ENCODE data around the gene ATR.
A peak's percentile ranks its signal among the peaks of the same experiment; 100 is the strongest.
"Not testable (repeated sequence)": the region's sequence is repeated elsewhere in the genome, so short reads cannot be mapped to it uniquely, and the experiment has no call there.

ATR gene

DNA sequence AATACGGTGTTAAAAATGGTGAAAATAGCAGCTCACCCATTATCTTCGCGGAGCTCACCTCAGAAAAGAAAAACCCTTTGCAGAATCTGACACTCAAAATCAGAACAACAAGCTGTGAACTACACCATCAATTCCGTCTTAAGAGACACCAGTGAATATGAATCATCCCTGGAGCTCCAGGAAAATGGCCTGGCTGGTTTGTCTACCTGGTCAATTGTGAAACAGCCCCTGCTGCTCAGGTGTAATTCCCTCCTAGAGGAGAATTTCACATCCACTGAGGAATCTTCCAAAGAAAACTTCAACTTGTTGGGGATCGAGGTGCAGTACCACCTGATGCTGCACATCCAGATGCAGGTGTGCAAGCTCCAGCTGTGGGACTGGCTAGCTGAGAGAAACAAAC is 127.7 kb downstream of the ATR start:
- TF ChIP-seq, protein P1, sequence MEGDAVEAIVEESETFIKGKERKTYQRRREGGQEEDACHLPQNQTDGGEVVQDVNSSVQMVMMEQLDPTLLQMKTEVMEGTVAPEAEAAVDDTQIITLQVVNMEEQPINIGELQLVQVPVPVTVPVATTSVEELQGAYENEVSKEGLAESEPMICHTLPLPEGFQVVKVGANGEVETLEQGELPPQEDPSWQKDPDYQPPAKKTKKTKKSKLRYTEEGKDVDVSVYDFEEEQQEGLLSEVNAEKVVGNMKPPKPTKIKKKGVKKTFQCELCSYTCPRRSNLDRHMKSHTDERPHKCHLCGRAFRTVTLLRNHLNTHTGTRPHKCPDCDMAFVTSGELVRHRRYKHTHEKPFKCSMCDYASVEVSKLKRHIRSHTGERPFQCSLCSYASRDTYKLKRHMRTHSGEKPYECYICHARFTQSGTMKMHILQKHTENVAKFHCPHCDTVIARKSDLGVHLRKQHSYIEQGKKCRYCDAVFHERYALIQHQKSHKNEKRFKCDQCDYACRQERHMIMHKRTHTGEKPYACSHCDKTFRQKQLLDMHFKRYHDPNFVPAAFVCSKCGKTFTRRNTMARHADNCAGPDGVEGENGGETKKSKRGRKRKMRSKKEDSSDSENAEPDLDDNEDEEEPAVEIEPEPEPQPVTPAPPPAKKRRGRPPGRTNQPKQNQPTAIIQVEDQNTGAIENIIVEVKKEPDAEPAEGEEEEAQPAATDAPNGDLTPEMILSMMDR (IDR thresholded peaks at IDR 0.05; ENCODE audit: insufficient read depth, low read depth, low read length, missing control alignments): no peak
- H3K4me3 ChIP-seq (ENCODE audit: low read depth, low read length): no peak overlapping the region
- no peak for DNase-seq (ENCODE audit: low read depth)

- H3K4me3 ChIP-seq (ENCODE audit: low read depth, low read length): no peak overlapping the region
- TF ChIP-seq, protein P1 (IDR thresholded peaks at IDR 0.05; ENCODE audit: insufficient read depth, low read depth, low read length, missing control alignments): no peak
- DNase-seq (ENCODE audit: low read depth): no peak
These were observed 128.3 kb downstream of the ATR start for GRCh38 chr3:142450189-142450588.

DNA sequence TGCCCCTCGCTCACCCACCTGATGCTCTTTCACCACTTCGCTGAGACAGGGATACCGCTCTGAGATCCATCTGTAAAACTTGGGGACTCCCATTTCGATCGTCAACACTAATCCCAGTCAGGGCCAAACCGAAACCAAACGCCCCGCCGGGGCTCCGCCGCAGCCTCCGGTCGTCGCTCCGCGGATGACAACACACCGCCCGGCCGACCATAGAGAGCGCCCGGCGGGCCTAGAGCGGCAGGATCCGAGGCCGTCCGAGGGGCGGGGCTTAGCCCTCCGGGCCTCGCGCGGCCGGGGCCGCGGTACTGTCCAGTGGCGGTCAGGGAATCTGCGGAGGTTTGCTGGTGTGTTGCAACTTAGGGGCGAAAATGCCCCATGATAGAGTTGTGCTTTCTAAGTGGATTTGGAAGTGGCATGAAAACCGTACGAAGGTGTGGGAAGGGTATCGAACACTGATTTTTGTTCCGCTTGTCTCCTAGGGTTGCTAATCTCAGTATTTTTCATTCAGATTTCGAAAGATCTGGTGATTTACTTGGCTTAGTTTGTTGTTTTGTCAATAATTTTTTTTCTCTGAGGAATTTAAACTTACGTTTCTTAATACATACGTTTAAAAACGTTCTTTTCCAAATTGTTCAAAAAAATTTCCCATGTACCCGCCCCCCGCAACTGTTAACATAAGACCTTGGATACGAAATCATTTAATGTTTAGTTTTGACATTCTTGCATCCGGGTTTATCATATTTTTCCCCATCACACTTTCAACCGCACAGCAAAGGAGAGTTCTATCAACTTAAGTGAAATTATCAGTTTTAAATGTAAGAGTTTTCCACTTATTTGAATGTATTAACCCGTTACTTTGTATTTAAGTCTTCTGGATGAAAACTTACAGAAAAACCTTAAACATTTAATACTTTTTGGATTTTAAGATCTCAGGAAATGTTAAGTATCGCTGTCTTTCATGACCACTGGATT is 130.4 kb downstream of the ATR start, which contains the start of gene XRN1:
Gene XRN1 (minus strand): TSS at position 186 of the 972 bp plus-strand sequence. CDS start 93 bp downstream, at position 93.
- H3K4me3 ChIP-seq (ENCODE audit: low read depth, low read length): peak within 1 kb of the TSS; percentile 96

DNA sequence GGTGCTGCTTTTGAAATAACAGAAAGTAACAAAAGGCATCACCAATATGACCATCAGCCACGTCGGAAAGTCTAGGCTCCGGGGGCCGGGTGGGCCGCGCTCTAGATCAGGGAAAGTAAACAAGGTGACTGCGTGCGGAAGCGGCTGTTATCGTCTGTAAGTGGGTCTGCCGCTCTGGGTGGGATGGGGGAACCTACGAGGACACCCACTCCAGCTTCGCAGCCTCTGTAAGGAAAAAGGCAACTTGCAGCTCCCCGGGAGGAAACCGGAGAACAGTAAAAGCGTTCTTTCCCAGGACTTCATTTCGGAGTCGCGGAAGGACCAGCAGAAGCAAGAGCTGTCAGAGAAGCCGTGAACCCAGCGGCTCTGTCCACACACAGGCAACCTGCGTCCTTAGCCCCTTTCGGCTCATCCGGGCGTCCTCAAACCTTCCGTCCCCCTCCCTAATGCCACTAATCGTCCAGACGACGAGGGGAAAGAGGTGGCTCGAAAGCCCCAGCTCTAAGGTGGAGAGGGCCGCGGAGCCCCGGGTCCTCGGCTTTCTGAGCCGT is 131.2 kb downstream of the ATR start:
- peak overlapping the region; percentile 96 for H3K4me3 ChIP-seq (ENCODE audit: low read depth, low read length)
- peak; percentile 57 for DNase-seq (ENCODE audit: low read depth)
- TF ChIP-seq, protein P1 (IDR thresholded peaks at IDR 0.05; ENCODE audit: insufficient read depth, low read depth, low read length, missing control alignments): no peak

More for the DNA sequence above, 130.4 kb downstream of the ATR start, which contains the start of gene XRN1:
- TF ChIP-seq, protein P1 (IDR thresholded peaks at IDR 0.05; ENCODE audit: insufficient read depth, low read depth, low read length, missing control alignments): no peak
- peak; percentile 96 for DNase-seq (ENCODE audit: low read depth)

DNA sequence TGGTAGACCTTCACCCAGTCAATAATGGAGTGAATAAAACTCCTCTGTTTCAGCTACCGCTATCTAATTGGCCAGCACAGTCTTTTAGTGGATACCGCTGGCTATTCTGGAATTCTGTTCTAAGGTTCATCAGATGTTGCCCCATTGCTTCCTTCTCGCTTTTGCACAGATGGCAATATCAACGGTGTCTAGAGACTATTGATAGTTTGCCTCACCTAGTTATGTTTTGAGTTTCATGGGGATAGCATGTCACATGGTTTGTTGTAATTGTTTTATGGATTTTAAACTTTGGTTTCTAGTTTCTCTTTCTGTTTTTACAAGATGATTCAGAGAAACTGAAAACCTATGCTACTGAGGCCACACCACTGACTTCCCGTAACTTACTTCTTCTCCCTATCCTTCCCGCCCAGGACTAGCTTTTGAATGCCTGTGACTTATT is 132.7 kb downstream of the ATR start:
- TF ChIP-seq, protein P1 (IDR thresholded peaks at IDR 0.05; ENCODE audit: insufficient read depth, low read depth, low read length, missing control alignments): no peak
- peak overlapping the region; percentile 96 for H3K4me3 ChIP-seq (ENCODE audit: low read depth, low read length)
- DNase-seq (ENCODE audit: low read depth): peak; percentile 67

DNA sequence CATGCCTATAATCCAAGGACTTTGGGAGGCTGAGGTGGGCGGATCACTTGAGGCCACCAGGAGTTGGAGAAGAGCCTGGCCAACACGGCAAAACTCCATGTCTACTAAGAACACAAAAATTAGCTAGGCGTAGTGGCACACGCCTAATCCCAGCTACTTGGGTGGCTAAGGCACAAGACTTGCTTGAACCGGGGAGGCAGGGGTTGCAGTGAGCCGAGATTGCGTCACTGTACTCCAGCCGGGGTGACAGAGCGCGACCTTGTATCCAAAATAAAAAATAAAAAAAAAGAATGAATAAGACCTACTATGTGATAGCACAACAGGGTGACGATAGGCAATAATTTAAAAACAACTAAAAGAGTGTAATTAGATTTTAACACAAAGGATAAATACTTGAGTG is 134.2 kb downstream of the ATR start:
- TF ChIP-seq, protein P1 (IDR thresholded peaks at IDR 0.05; ENCODE audit: insufficient read depth, low read depth, low read length, missing control alignments): no peak
- no peak overlapping the region for H3K4me3 ChIP-seq (ENCODE audit: low read depth, low read length)
- DNase-seq (ENCODE audit: low read depth): no peak

DNA sequence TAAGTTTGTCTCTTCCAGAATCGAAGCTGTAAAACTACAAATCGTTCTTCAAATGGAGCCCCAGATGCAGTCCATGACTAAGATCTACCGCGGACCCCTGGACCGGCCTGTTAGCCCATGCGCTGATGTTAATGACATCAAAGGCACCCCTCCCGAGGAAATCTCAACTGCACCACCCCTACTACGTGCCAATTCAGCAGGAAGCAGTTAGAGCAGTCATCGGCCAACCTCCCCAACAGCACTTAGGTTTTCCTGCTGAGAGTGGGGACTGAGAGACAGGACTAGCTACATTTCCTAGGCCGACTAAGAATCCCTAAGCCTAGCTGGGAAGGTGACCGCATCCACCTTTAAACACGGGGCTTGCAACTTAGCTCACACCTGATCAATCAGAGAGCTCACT is 135.5 kb downstream of the ATR start:
- not testable (repeated sequence) for H3K4me3 ChIP-seq (ENCODE audit: low read depth, low read length); DNase-seq (ENCODE audit: low read depth)

- DNase-seq (ENCODE audit: low read depth); H3K4me3 ChIP-seq (ENCODE audit: low read depth, low read length): not testable (repeated sequence)
These were observed 138.9 kb downstream of the ATR start for GRCh38 chr3:142439499-142440220.

DNA sequence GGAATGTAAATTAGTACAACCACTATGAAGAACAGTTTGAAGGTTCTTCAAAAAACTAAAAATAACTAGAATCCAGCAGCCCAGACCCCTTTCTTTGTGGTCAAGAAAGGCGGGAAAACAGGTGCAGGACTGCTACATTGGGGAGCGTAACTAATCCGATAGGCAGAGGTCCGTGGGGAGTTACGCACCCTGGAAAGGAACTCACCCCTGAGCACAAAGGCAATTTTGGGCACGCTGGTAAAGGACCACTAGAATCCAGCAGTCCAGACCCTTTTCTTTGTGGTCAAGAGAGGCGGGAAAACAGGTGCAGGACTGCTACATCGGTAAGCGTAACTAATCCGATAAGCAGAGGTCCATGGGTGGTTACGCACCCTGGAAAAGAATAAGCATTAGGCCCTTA is 140.4 kb downstream of the ATR start:
- not testable (repeated sequence) for DNase-seq (ENCODE audit: low read depth); H3K4me3 ChIP-seq (ENCODE audit: low read depth, low read length)
